Measurements from ENCODE around the gene PIP4P1.

- TF ChIP-seq POLR2A (IDR thresholded peaks at IDR 0.05): no peak
- no peak for TF ChIP-seq CTCF (IDR thresholded peaks at IDR 0.05)
- no peak for TF ChIP-seq POLR2AphosphoS5 (IDR thresholded peaks at IDR 0.05)
- no peak for TF ChIP-seq EP300 (IDR thresholded peaks at IDR 0.05)
Observed at GRCh38 chr14:20456971-20457370, 4.3 kb downstream of the PIP4P1 start.

Measured in sigmoid colon (tissue), 4 donors.